Loucy (cell line): ENCODE measurements around the gene NME4.

Source experiments
- CTCF ChIP-seq: fragments of 200-600 bp; sonication (generic); conservative IDR thresholded peaks from 2 replicates; pipeline ENCODE4 v1.5.1; 2014; ENCODE audit warnings: mild to moderate bottlenecking, antibody characterized with exemption, low read length
- EZH2phosphoT487 ChIP-seq: fragments of 200-600 bp; IDR thresholded peaks from 2 replicates; pipeline ENCODE4 v1.6.1; 2018; ENCODE audit warnings: antibody characterized with exemption, mild to moderate bottlenecking, moderate library complexity, borderline replicate concordance

GRCh38 chr16:374616-374926 lies 22.4 kb upstream of the NME4 start:
- no peak for TF ChIP-seq CTCF
- no peak for TF ChIP-seq EZH2phosphoT487
